CD4-positive, alpha-beta memory T cell (primary cell): Measurements from ENCODE around the gene GSK3A. TPM values are rescaled to one million over a fixed set of nuclear protein-coding genes. Genes with fewer than 3 reads are reported as not detected.
"Not testable (repeated sequence)": the region's sequence is repeated elsewhere in the genome, so short reads cannot be mapped to it uniquely, and the experiment has no call there.

ENCODE experiments used
- CTCF ChIA-PET: fragments of 350-600 bp; sonication (Branson Sonifier 250); formaldehyde crosslinking; loops from one replicate; lab custom pipeline; 2021; ENCODE audit warnings: inconsistent platforms; ENCODE audit not compliant: partially characterized antibody; lab: Charles Lee
- POLR2A ChIA-PET: fragments of 350-600 bp; sonication (Branson Sonifier 250); formaldehyde crosslinking; loops from one replicate; lab custom pipeline; 2021; ENCODE audit not compliant: partially characterized antibody; lab: Charles Lee
- DNase-seq, 5 donors: peaks; one replicate each; pipeline versions ENCODE4 v3.0.0 to v3.0.0-alpha.2; 2020 to 2022; ENCODE audit warnings: mixed read lengths in 1 of 5
- H3K27ac ChIP-seq: one replicate; pipeline ENCODE4 v1.7.0; 2013; ENCODE audit warnings: low read depth, low read length
- H3K27me3 ChIP-seq: 2 replicates; pipeline ENCODE4 v1.7.0; 2013; ENCODE audit warnings: mild to moderate bottlenecking, low read length, moderate library complexity; ENCODE audit not compliant: insufficient read depth
- H3K36me3 ChIP-seq: 2 replicates; pipeline ENCODE4 v1.7.0; 2013; ENCODE audit warnings: mild to moderate bottlenecking, low read length, moderate library complexity; ENCODE audit not compliant: insufficient read depth
- H3K4me1 ChIP-seq: 2 replicates; pipeline ENCODE4 v1.7.0; 2013; ENCODE audit warnings: mild to moderate bottlenecking, low read length, moderate library complexity; ENCODE audit not compliant: insufficient read depth
- H3K4me3 ChIP-seq, 2 donors: one replicate each; pipeline ENCODE4 v1.7.0; 2013; ENCODE audit warnings: low read length in 2 of 2, mild to moderate bottlenecking in 1 of 2
- H3K9me3 ChIP-seq, 2 donors: one replicate each; pipeline ENCODE4 v1.7.0; 2013; ENCODE audit warnings: low read length in 2 of 2, control low read depth in 1 of 2; ENCODE audit not compliant: control insufficient read depth in 1 of 2
- H3K27ac Mint-ChIP-seq, 7 donors: one replicate each; pipeline ENCODE4 v1.8.0; 2020 to 2021; ENCODE audit warnings: mixed read lengths in 7 of 7, mild to moderate bottlenecking in 6 of 7, inconsistent platforms in 3 of 7, moderate library complexity in 3 of 7
- H3K27me3 Mint-ChIP-seq, 2 donors: one replicate each; pipeline ENCODE4 v1.8.0; 2020 to 2021; ENCODE audit warnings: mixed read lengths in 2 of 2
- H3K36me3 Mint-ChIP-seq, 2 donors: one replicate each; pipeline ENCODE4 v1.8.0; 2020 to 2021; ENCODE audit warnings: mixed read lengths in 2 of 2, inconsistent platforms in 1 of 2, mild to moderate bottlenecking in 1 of 2
- H3K4me1 Mint-ChIP-seq, 4 donors: one replicate each; pipeline ENCODE4 v1.8.0; 2020 to 2021; ENCODE audit warnings: mixed read lengths in 4 of 4, mild to moderate bottlenecking in 1 of 4
- H3K4me3 Mint-ChIP-seq, 8 donors: one replicate each; pipeline ENCODE4 v1.8.0; 2020 to 2021; ENCODE audit warnings: mixed read lengths in 8 of 8, mild to moderate bottlenecking in 7 of 8, moderate library complexity in 6 of 8, inconsistent platforms in 3 of 8
- H3K9me3 Mint-ChIP-seq, 8 donors: one replicate each; pipeline ENCODE4 v1.8.0; 2020 to 2021; ENCODE audit warnings: mixed read lengths in 8 of 8, mild to moderate bottlenecking in 5 of 8, inconsistent platforms in 3 of 8, moderate library complexity in 1 of 8
- intact Hi-C: fragments of 100-400 bp; cut with micrococcal nuclease; formaldehyde crosslinking; loops from one replicate; pipeline ENCODE4 v1.15.1; 2023
- polyA plus RNA-seq, 2 donors: library from polyadenylated mRNA; unstranded; fragments of 300-500 nt; fragmentation: Illumina TruSeq; gene quantifications; one replicate each; pipeline ENCODE4 v1.2.3, GENCODE V29; 2021
- total RNA-seq, 2 experiments: library from RNA; stranded (reverse); gene quantifications; one replicate each; pipeline ENCODE4 v1.2.3, GENCODE V29; 2021

The GSK3A gene
- total and polyA plus RNA-seq, 4 experiments from 2014 or later: 10.0 to 38.9 (median 30.0) TPM

DNA sequence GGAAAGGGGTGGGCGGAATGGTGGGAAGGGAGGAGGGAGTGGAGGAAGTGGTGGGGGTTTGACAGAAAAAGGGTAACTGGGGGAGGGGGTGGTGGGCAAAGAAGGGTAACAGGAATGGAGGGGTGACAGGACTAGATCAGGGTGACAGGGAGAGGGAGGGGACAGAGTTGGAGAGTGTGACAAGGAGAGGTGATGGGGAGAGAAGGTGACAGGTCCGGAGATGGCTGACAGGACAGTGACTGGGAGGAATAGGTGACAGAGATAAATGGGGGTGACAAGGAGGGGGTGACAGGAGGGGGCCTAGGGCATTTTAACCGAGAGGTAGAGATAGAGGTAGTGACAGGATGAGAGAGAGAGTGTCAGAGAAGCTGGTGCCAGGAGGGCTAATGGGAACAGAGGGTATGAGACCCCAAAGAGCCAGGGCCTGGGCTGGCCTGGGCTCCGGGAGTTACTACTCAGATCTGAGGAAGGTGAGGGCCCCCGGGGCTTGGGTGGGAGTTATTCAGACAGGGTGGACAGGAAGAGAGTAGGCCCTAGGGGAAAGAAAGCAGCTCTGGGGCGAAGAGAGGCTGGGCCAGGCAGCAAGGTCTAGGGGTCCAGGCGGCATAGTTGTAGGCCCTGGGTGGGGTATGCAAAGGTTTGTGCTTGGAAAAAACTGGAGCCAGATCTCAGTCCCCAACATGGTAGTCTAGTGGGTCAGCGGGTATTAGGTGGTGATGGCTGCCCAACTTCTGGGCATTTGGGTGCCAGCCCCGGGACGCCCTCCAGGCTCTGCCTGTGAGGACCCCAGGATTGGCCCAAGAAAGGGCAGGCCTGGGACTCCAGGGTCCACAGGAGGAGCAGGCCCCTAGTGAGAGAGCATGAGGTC lies 27.3 kb upstream of the GSK3A start:
- peaks cover 37% of the 10 kb centered on the region for H3K4me1 ChIP-seq
- intact Hi-C loops: loop anchor here (1.0 to 5.0 kb wide), 2 partner anchors 14 to 153 kb away; no protein-coding TSS in a partner anchor
- Mint-ChIP-seq H3K4me1 (peaks cover 3 to 31% (median 28%) of the 10 kb centered on the region in 4 donors), H3K36me3 (peaks cover under 1 to 11% of the 10 kb centered on the region in 2 donors), H3K27ac (peak overlapping the region in 4 of 7 donors; percentile 96 to 99 (median 98)), H3K4me3 (peak overlapping the region in 4 of 8 donors; percentile 89 to 94 (median 92)), H3K27me3 (no peaks in the 10 kb centered on the region), H3K9me3 (no peaks in the 10 kb centered on the region)
- H3K9me3 ChIP-seq: no peaks in the 10 kb centered on the region
- ChIA-PET POLR2A (interaction anchor here (0.8 to 8.1 kb wide), 12 partner anchors 12 to 147 kb away, joined by 3 to 131 read pairs (median 5); partner anchors contain the start of genes ERF and GSK3A), CTCF (interaction anchor here (0.9 to 2.7 kb wide), 8 partner anchors 10 to 160 kb away, joined by 3 to 35 read pairs (median 4); partner anchors contain the start of gene GSK3A)
- H3K27ac ChIP-seq: peak overlapping the region; percentile 93
- H3K36me3 ChIP-seq: peaks cover 13% of the 10 kb centered on the region
- peak in 1 of 5 donors; percentile 57 for DNase-seq
- H3K27me3 ChIP-seq: no peaks in the 10 kb centered on the region
- peak overlapping the region; percentile 65 to 76 for H3K4me3 ChIP-seq

DNA sequence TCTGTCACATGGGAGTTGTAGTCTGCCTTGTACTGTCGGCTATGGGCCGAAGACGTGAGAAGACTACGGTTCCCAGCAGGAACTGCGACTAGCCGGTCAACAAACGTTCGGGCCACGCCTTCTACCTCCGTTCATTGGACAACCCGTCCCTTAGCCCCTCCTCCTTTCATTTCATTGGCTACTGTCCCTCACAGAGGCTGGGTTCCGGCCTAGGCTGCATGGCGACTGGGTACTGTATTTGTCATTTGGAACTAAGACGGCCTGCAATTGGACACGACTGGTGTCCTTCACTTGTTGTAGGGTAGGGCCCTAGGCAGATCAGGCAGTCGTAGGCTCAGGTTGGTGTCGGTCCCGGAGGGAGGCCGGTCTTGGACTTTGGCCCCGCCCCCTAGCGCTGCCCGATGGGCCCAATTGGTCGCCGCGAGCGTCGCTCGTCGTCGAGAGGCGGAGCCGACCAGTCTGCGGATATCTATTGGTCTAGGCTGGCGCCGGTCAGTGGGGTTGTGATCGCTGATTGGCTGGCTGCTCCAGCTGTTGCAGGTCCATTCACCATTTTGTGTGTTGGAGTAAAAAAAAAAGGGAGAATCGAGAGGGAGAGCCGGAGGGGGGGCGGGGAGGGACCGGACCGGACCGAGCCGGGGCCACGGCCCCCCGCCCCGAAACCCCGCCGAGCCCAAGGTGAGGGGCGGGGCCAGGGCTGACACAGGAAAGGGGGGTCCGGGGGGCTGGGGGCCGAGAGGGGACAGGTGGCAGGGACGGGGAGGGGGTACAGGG lies 26.5 kb upstream of the GSK3A start, which contains the start of gene CIC:
CIC (plus strand) TSS at position 549 of the 774 bp plus-strand sequence. CDS start 2,532 bp downstream, outside the sequence.
- Mint-ChIP-seq H3K4me3 (peak within 1 kb of the TSS in 4 of 8 donors; percentile 89 to 94 (median 92)), H3K27me3 (no peaks in the 10 kb centered on the region), H3K4me1 (peaks cover 0 to 29% (median 26%) of the 10 kb centered on the region in 4 donors), H3K9me3 (no peaks in the 10 kb centered on the region), H3K36me3 (peaks cover 0 to 9% of the 10 kb centered on the region in 2 donors), H3K27ac (peak within 1 kb of the TSS in 4 of 7 donors; percentile 96 to 99 (median 98))
- CTCF ChIA-PET: interaction anchor here (1.1 to 2.7 kb wide), 3 partner anchors 11 to 159 kb away, joined by 3 to 35 read pairs (median 5); no protein-coding TSS in a partner anchor
- H3K27ac ChIP-seq: peak within 1 kb of the TSS; percentile 99
- H3K4me1 ChIP-seq: peaks cover 33% of the 10 kb centered on the region
- H3K36me3 ChIP-seq: peaks cover 11% of the 10 kb centered on the region
- DNase-seq: peak; percentile 100
- no peaks in the 10 kb centered on the region for H3K9me3 ChIP-seq
- POLR2A ChIA-PET: interaction anchor here (0.9 to 8.1 kb wide), 7 partner anchors 13 to 146 kb away, joined by 3 to 131 read pairs (median 8); partner anchors contain the start of genes ERF and GSK3A
- intact Hi-C loops: loop anchor here (1.0 to 5.0 kb wide), 7 partner anchors 14 to 153 kb away; partner anchors contain the start of genes DEDD2, ERF, MEGF8 and POU2F2
- peak within 1 kb of the TSS; percentile 83 to 96 for H3K4me3 ChIP-seq
- no peaks in the 10 kb centered on the region for H3K27me3 ChIP-seq

DNA sequence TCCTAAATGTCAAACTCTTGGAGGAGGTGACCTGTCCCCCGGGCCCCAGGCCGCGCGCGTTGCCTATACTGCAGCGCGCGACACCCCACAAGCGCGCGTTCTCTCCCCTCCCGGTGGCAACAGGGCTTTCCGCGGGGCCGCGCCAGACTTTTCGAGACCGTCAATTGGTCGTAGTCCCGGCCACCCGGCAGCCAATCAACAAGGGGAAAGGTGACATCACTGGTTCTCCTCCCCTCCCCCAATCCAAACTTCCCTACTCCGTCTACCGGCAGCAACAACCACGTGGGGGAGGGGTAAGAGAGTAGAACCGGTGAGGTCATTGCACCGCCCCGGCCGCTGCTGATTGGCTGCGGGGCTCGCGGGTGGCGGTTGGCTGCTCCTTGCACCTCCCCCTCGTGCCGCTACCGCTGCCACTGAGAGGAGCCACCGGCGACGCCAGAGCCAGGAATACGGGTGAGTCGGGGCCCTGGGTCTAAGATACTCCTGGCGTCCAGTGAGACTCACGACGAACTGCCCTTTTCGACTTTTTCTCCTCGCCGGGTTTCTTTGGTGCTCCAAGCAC lies 25.8 kb upstream of the GSK3A start:
- peaks cover 0 to 9% of the 10 kb centered on the region in 2 donors for H3K36me3 Mint-ChIP-seq
- H3K9me3 Mint-ChIP-seq: no peaks in the 10 kb centered on the region
- H3K27ac Mint-ChIP-seq: no peak overlapping the region
- CTCF ChIA-PET: interaction anchor here (0.6 kb wide), 1 partner anchor 28 kb away, joined by 3 read pairs; no protein-coding TSS in a partner anchor
- intact Hi-C loops: loop anchor here (1.0 to 5.0 kb wide), 6 partner anchors 13 to 154 kb away; partner anchors contain the start of genes DEDD2, ERF, MEGF8 and POU2F2
- H3K27me3 ChIP-seq: no peaks in the 10 kb centered on the region
- H3K4me3 Mint-ChIP-seq: no peak overlapping the region
- H3K4me1 Mint-ChIP-seq: peaks cover 0 to 27% (median 26%) of the 10 kb centered on the region in 4 donors
- POLR2A ChIA-PET: interaction anchor here (0.6 to 8.1 kb wide), 7 partner anchors 12 to 145 kb away, joined by 3 to 131 read pairs (median 5); partner anchors contain the start of genes ERF and GSK3A
- H3K4me3 ChIP-seq: peak overlapping the region; percentile 83 to 96
- peak in 4 of 5 donors; percentile 100 for DNase-seq
- H3K27ac ChIP-seq: peak overlapping the region; percentile 99
- H3K36me3 ChIP-seq: peaks cover 4% of the 10 kb centered on the region
- H3K4me1 ChIP-seq: peaks cover 33% of the 10 kb centered on the region
- H3K27me3 Mint-ChIP-seq: no peaks in the 10 kb centered on the region
- H3K9me3 ChIP-seq: no peaks in the 10 kb centered on the region

DNA sequence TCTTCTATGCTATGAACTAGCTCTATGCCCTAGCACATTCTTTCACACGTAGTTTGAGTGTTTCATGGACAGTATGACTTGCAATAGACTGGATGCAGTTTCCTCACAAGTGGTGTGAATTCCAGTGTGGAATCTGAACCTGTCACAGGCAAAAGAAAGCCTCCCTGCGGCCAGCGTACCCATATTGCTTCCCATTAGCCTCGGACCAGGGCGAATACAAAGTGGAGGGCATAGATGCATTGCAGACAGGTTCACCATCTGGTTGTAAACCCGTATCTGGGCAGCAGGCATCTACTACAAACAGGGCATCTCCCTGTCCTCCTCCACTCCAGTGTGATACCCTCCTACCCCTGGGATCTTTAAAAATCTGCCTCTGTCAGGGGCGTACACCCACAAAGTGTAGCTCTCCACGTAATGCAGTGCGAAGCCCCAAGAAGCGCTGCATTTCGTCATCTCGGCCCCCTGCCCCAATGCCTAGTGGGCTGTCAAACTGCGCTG lies 25.3 kb upstream of the GSK3A start:
- Mint-ChIP-seq H3K4me1 (peaks cover 0 to 27% (median 26%) of the 10 kb centered on the region in 4 donors), H3K9me3 (no peaks in the 10 kb centered on the region), H3K27ac (no peak overlapping the region), H3K36me3 (peaks cover 0 to 9% of the 10 kb centered on the region in 2 donors), H3K4me3 (no peak overlapping the region), H3K27me3 (no peaks in the 10 kb centered on the region)
- H3K4me1 ChIP-seq: peaks cover 33% of the 10 kb centered on the region
- POLR2A ChIA-PET: interaction anchor here (0.6 to 8.1 kb wide), 5 partner anchors 12 to 29 kb away, joined by 3 to 131 read pairs (median 8); partner anchors contain the start of genes ERF and GSK3A
- H3K9me3 ChIP-seq: no peaks in the 10 kb centered on the region
- DNase-seq: no peak
- intact Hi-C loops: loop anchor here (1.0 to 5.0 kb wide), 6 partner anchors 12 to 155 kb away; partner anchors contain the start of genes DEDD2, ERF, MEGF8 and POU2F2
- no peaks in the 10 kb centered on the region for H3K27me3 ChIP-seq
- H3K4me3 ChIP-seq: peak overlapping the region; percentile 83 to 96
- peak overlapping the region; percentile 99 for H3K27ac ChIP-seq
- no peaks in the 10 kb centered on the region for H3K36me3 ChIP-seq
- CTCF ChIA-PET: interaction anchor here (0.6 kb wide), 1 partner anchor 29 kb away, joined by 3 read pairs; no protein-coding TSS in a partner anchor

DNA sequence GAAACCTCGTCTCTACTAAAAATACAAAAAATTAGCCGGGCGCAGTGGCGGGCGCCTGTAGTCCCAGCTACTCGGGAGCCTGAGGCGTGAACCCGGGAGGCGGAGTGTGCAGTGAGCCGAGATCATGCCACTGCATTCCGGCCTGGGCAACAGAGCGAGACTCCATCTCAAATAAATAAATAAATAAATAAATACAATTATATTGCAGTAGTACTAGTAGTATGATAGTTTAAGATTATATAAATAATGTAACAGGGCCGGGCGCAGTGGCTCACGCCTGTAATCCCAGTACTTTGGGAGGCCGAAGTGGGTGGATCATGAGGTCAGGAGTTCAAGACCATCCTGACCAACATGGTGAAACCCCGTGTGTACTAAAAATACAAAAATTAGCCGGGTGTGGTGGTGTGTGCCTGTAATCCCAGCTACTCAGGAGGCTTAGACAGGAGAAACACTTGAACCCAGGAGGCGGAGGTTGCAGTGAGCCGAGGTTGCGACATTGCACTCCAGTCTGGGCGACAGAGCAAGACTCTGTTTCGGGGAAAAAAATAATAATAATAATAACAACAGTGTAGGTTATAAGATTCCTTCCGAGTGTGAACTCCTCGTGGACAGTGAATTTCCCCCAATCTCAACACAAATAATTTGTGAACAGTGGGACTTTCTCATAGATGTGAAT lies 24.7 kb upstream of the GSK3A start:
- not testable (repeated sequence) for H3K27me3 ChIP-seq, H3K9me3 Mint-ChIP-seq, H3K36me3 ChIP-seq, H3K9me3 ChIP-seq, H3K27me3 Mint-ChIP-seq, H3K36me3 Mint-ChIP-seq, H3K4me3 ChIP-seq, H3K27ac Mint-ChIP-seq
- POLR2A ChIA-PET: interaction anchor here (0.9 to 8.1 kb wide), 4 partner anchors 11 to 24 kb away, joined by 3 to 131 read pairs (median 40); partner anchors contain the start of genes ERF and GSK3A
- peak overlapping the region; percentile 99 for H3K27ac ChIP-seq
- CTCF ChIA-PET: interaction anchor here (0.6 to 0.8 kb wide), 2 partner anchors 12 to 29 kb away, joined by 3 read pairs; no protein-coding TSS in a partner anchor
- intact Hi-C loops: loop anchor here (5.0 kb wide), 1 partner anchor 155 kb away; no protein-coding TSS in a partner anchor
- peak in 1 of 5 donors; percentile 30 for DNase-seq
- peaks cover 33% of the 10 kb centered on the region for H3K4me1 ChIP-seq
- peaks cover 0 to 29% (median 26%) of the 10 kb centered on the region in 4 donors for H3K4me1 Mint-ChIP-seq
- peak overlapping the region in 2 of 8 donors; percentile 15 to 52 for H3K4me3 Mint-ChIP-seq
